Neural cell (in vitro differentiated cells): ENCODE results near the gene ADGRE3. TPM values are rescaled to one million over a fixed set of nuclear protein-coding genes. Genes with fewer than 3 reads are reported as not detected.

Experiments
- H2AFZ ChIP-seq: fragments of 200-600, 300-800 bp; sonication (generic), shearing (Covaris generic); 2 replicates; pipeline ENCODE4 v1.6.0; 2014; ENCODE audit warnings: low read depth, mild to moderate bottlenecking, antibody characterized with exemption, low read length, moderate library complexity
- H3F3A ChIP-seq: fragments of 200-600 bp; shearing (Covaris generic); 2 replicates; pipeline ENCODE4 v1.6.1; 2016; ENCODE audit warnings: mild to moderate bottlenecking, moderate library complexity, mixed read lengths, antibody characterized with exemption, low read length; ENCODE audit not compliant: insufficient read depth, poor library complexity, severe bottlenecking
- H3K27ac ChIP-seq: fragments of 200-600, 300-800 bp; sonication (generic), shearing (Covaris generic); 2 replicates; pipeline ENCODE4 v1.5.1; 2014; ENCODE audit warnings: mild to moderate bottlenecking, low read length, moderate library complexity
- H3K27me3 ChIP-seq: fragments of 300-800, 200-600 bp; sonication (generic), shearing (Covaris generic); 2 replicates; pipeline ENCODE4 v1.6.0; 2014; ENCODE audit warnings: mild to moderate bottlenecking, low read depth, low read length, moderate library complexity; ENCODE audit not compliant: insufficient read depth
- H3K36me3 ChIP-seq: fragments of 300-800, 200-600 bp; sonication (generic), shearing (Covaris generic); 2 replicates; pipeline ENCODE4 v1.5.1; 2014; ENCODE audit warnings: mild to moderate bottlenecking, antibody characterized with exemption, low read length, moderate library complexity; ENCODE audit not compliant: insufficient read depth
- H3K4me2 ChIP-seq: fragments of 300-800, 200-600 bp; sonication (generic), shearing (Covaris generic); 2 replicates; pipeline ENCODE4 v1.6.0; 2014; ENCODE audit warnings: mild to moderate bottlenecking, low read length
- H3K4me3 ChIP-seq: fragments of 300-800, 200-600 bp; sonication (generic), shearing (Covaris generic); 2 replicates; pipeline ENCODE4 v1.5.1; 2014; ENCODE audit warnings: mild to moderate bottlenecking, low read length, moderate library complexity
- H3K79me2 ChIP-seq: fragments of 200-600 bp; shearing (Covaris generic); replicated peaks from 2 replicates; pipeline ENCODE4 v1.6.0; 2014; ENCODE audit warnings: mild to moderate bottlenecking, low read length, moderate library complexity; ENCODE audit not compliant: insufficient read depth
- H3K9ac ChIP-seq: fragments of 300-800, 200-600 bp; sonication (generic), shearing (Covaris generic); 2 replicates; pipeline ENCODE4 v1.6.1; 2016; ENCODE audit warnings: mild to moderate bottlenecking, low read length, mixed read lengths
- H3K9me2 ChIP-seq: fragments of 200-600 bp; shearing (Covaris generic); 2 replicates; pipeline ENCODE4 v1.6.1; 2016; ENCODE audit warnings: mild to moderate bottlenecking, low read length, mixed read lengths; ENCODE audit not compliant: insufficient read depth
- H3K9me3 ChIP-seq: fragments of 200-600, 300-800 bp; sonication (generic), shearing (Covaris generic); 2 replicates; pipeline ENCODE4 v1.6.1; 2016; ENCODE audit warnings: mild to moderate bottlenecking, mixed run types, low read length, moderate library complexity, mixed read lengths
- H4K20me1 ChIP-seq: fragments of 200-600 bp; shearing (Covaris generic); 2 replicates; pipeline ENCODE4 v1.6.1; 2016; ENCODE audit warnings: mild to moderate bottlenecking, mixed run types; ENCODE audit not compliant: insufficient read depth
- CTCF ChIP-seq: fragments of 450-650 bp; IDR thresholded peaks from 2 replicates; pipeline ENCODE4 v1.5.1; 2014; ENCODE audit warnings: antibody characterized with exemption, mild to moderate bottlenecking, moderate library complexity; ENCODE audit not compliant: poor library complexity, severe bottlenecking
- EP300 ChIP-seq: fragments of 450-650 bp; conservative IDR thresholded peaks from 2 replicates; pipeline ENCODE4 v1.6.1; 2014; ENCODE audit warnings: antibody characterized with exemption, mild to moderate bottlenecking, moderate library complexity; ENCODE audit not compliant: poor library complexity, severe bottlenecking
- EZH2 ChIP-seq: fragments of 200-600, 300-800 bp; shearing (Covaris generic), sonication (generic); IDR thresholded peaks from 2 replicates; pipeline ENCODE4 v1.6.1; 2014; ENCODE audit warnings: antibody characterized with exemption, low read length, borderline replicate concordance, mild to moderate bottlenecking; ENCODE audit not compliant: insufficient read depth, poor library complexity, severe bottlenecking
- MXI1 ChIP-seq: fragments of 450-650 bp; conservative IDR thresholded peaks from 2 replicates; pipeline ENCODE4 v1.6.1; 2014; ENCODE audit warnings: antibody characterized with exemption, mild to moderate bottlenecking; ENCODE audit not compliant: poor library complexity, severe bottlenecking
- POLR2AphosphoS5 ChIP-seq: IDR thresholded peaks from 2 replicates; pipeline ENCODE4 v1.6.1; 2012
- RAD21 ChIP-seq: fragments of 450-650 bp; conservative IDR thresholded peaks from 2 replicates; pipeline ENCODE4 v1.6.1; 2014; ENCODE audit warnings: antibody characterized with exemption, mild to moderate bottlenecking, moderate library complexity
- REST ChIP-seq: IDR thresholded peaks from 2 replicates; pipeline ENCODE4 v1.6.1; 2012; ENCODE audit warnings: borderline replicate concordance
- SMC3 ChIP-seq: fragments of 450-650 bp; conservative IDR thresholded peaks from 2 replicates; pipeline ENCODE4 v1.6.1; 2014; ENCODE audit warnings: antibody characterized with exemption, mild to moderate bottlenecking, moderate library complexity; ENCODE audit not compliant: poor library complexity
- TAF1 ChIP-seq: IDR thresholded peaks from 2 replicates; pipeline ENCODE4 v1.6.1; 2012; ENCODE audit warnings: low read depth
- polyA plus RNA-seq: library from polyadenylated mRNA; depleted of rRNA; stranded (reverse); fragments of >200 nt; gene quantifications from 2 replicates; pipeline ENCODE4 v1.2.3, GENCODE V29; 2014

Gene ADGRE3
- polyA plus RNA-seq, 1 donor from 2014 or later: not detected

DNA sequence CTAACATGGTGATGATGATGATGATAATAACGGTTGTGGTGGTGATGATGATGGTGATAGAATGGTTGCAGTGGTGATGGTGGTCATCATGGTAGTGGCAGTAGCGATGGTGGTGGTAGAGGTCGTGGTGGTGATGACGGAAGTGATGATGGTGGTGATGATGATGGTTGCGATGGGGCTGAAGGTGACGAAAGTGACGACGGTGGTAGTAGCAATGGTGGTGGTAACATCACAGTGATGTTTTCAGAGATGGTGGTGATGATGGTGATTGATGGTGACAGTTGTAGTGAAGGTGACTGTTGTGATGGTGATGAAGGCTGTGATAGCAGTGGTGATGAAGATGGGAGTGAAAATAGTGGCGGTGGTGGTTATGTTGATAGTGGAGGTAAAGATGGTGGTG, 3.6 kb upstream of the ADGRE3 start:
- H3K27me3 ChIP-seq: peaks cover 3% of the 10 kb centered on the region
- H3F3A ChIP-seq: no peaks in the 10 kb centered on the region
- no peaks in the 10 kb centered on the region for H3K9me3 ChIP-seq
- H3K4me2 ChIP-seq: no peak overlapping the region
- TF ChIP-seq EP300: no peak
- TF ChIP-seq MXI1: no peak
- TF ChIP-seq POLR2AphosphoS5: no peak
- no peak for TF ChIP-seq RAD21
- TF ChIP-seq EZH2: no peak
- TF ChIP-seq REST: no peak
- no peak for TF ChIP-seq SMC3
- no peak for TF ChIP-seq TAF1
- no peak for TF ChIP-seq CTCF
- no peak overlapping the region for H3K4me3 ChIP-seq
- no peaks in the 10 kb centered on the region for H3K79me2 ChIP-seq
- no peaks in the 10 kb centered on the region for H3K9me2 ChIP-seq
- H2AFZ ChIP-seq: no peak overlapping the region
- no peak overlapping the region for H3K9ac ChIP-seq
- H3K36me3 ChIP-seq: no peaks in the 10 kb centered on the region
- no peaks in the 10 kb centered on the region for H4K20me1 ChIP-seq
- H3K27ac ChIP-seq: no peak overlapping the region

DNA sequence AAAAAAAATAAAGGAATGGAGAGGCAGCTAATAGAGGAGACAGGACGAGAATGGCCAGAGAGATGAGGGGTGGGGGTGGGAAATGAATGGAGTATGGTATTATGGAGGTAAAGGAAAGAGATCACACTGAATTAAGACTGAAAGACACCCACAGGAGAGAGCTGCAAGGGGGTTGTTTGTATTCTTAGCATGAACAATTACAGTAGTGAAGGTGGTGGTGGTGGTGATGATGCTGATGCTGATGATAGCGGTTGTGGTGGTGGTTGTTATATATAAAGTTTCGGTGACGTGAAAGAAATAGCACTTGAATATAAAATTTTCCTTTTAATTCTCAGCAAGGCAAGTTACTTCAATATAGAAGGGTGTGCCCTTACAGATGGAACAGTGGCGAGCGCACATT, 2.8 kb upstream of the ADGRE3 start:
- H3K9me2 ChIP-seq: no peaks in the 10 kb centered on the region
- H3K27ac ChIP-seq: no peak overlapping the region
- H3K79me2 ChIP-seq: no peaks in the 10 kb centered on the region
- TF ChIP-seq MXI1: no peak
- TF ChIP-seq CTCF: no peak
- no peak for TF ChIP-seq EP300
- TF ChIP-seq SMC3: no peak
- no peak for TF ChIP-seq TAF1
- no peak for TF ChIP-seq EZH2
- no peak for TF ChIP-seq RAD21
- TF ChIP-seq REST: no peak
- no peak for TF ChIP-seq POLR2AphosphoS5
- no peak overlapping the region for H3K4me2 ChIP-seq
- H3K36me3 ChIP-seq: no peaks in the 10 kb centered on the region
- H3K4me3 ChIP-seq: no peak overlapping the region
- H3K9ac ChIP-seq: no peak overlapping the region
- no peaks in the 10 kb centered on the region for H3F3A ChIP-seq
- H2AFZ ChIP-seq: no peak overlapping the region
- H3K27me3 ChIP-seq: peaks cover 3% of the 10 kb centered on the region
- H4K20me1 ChIP-seq: no peaks in the 10 kb centered on the region
- H3K9me3 ChIP-seq: no peaks in the 10 kb centered on the region
